Right atrium auricular region (tissue), 2 donors: ENCODE measurements around the gene ARHGEF6. TPM values are rescaled to one million over a fixed set of nuclear protein-coding genes. Genes with fewer than 3 reads are reported as not detected.

ENCODE experiments used
- DNase-seq: peaks from one replicate; pipeline ENCODE4 v3.0.0-alpha.2; 2019; ENCODE audit warnings: low spot score
- H3K27ac ChIP-seq, 2 donors: fragments of 200-600 bp; sonication (generic); 1 replicate in 1 of 2; 2 replicates in 1 of 2; pipeline ENCODE4 v1.5.1; 2016 to 2019
- H3K27me3 ChIP-seq, 2 donors: fragments of 200-600 bp; sonication (generic); one replicate each; pipeline versions ENCODE4 v1.5.1 to v1.6.0; 2017 to 2019
- H3K36me3 ChIP-seq: fragments of 200-600 bp; sonication (generic); one replicate; pipeline ENCODE4 v1.5.1; 2016
- H3K4me1 ChIP-seq, 2 donors: fragments of 200-600 bp; sonication (generic); one replicate each; pipeline versions ENCODE4 v1.5.1 to v1.6.0; 2017 to 2019
- H3K4me3 ChIP-seq, 2 donors: fragments of 200-600 bp; sonication (generic); 1 replicate in 1 of 2; 2 replicates in 1 of 2; pipeline ENCODE4 v1.5.1; 2017 to 2019; ENCODE audit warnings: mild to moderate bottlenecking in 1 of 2, moderate library complexity in 1 of 2
- H3K9me3 ChIP-seq, 2 donors: fragments of 200-600 bp; sonication (generic); one replicate each; pipeline ENCODE4 v1.5.1; 2019
- CTCF ChIP-seq, 2 donors: fragments of 200-600 bp; sonication (generic); IDR thresholded peaks; one replicate each; pipeline ENCODE4 v1.5.1; 2019; ENCODE audit warnings: antibody characterized with exemption in 2 of 2
- total RNA-seq, 2 donors: library from RNA; depleted of rRNA; stranded (reverse); fragments of >200 nt; gene quantifications; one replicate each; pipeline ENCODE4 v1.1.0, GENCODE V29; 2016

The ARHGEF6 gene
- total RNA-seq, 2 donors from 2014 or later = 41.3 to 45.8 TPM

- H3K36me3 ChIP-seq = peaks cover 26% of the 10 kb centered on the region
- H3K27me3 ChIP-seq = no peaks in the 10 kb centered on the region
- H3K4me1 ChIP-seq = no peaks in the 10 kb centered on the region
- no peak for TF ChIP-seq CTCF (IDR thresholded peaks at IDR 0.05)
- H3K4me3 ChIP-seq = no peak overlapping the region
- no peak for DNase-seq
- H3K9me3 ChIP-seq = peaks cover 0 to 14% of the 10 kb centered on the region in 2 donors
- no peak overlapping the region for H3K27ac ChIP-seq
Observed at GRCh38 chrX:136662976-136663375, 117.8 kb downstream of the ARHGEF6 start.

GRCh38 chrX:136662104-136662503, 118.6 kb downstream of the ARHGEF6 start:
- peaks cover 19% of the 10 kb centered on the region for H3K36me3 ChIP-seq
- no peak overlapping the region for H3K27ac ChIP-seq
- TF ChIP-seq CTCF (IDR thresholded peaks at IDR 0.05) = no peak
- no peaks in the 10 kb centered on the region for H3K4me1 ChIP-seq
- H3K27me3 ChIP-seq = no peaks in the 10 kb centered on the region
- no peak for DNase-seq
- H3K9me3 ChIP-seq = peaks cover 0 to 14% of the 10 kb centered on the region in 2 donors
- no peak overlapping the region for H3K4me3 ChIP-seq

GRCh38 chrX:136660896-136661295, 119.8 kb downstream of the ARHGEF6 start:
- H3K4me3 ChIP-seq = no peak overlapping the region
- TF ChIP-seq CTCF (IDR thresholded peaks at IDR 0.05) = no peak
- no peak overlapping the region for H3K27ac ChIP-seq
- DNase-seq = no peak
- no peaks in the 10 kb centered on the region for H3K4me1 ChIP-seq
- H3K27me3 ChIP-seq = no peaks in the 10 kb centered on the region
- H3K9me3 ChIP-seq = peaks cover 0 to 14% of the 10 kb centered on the region in 2 donors
- H3K36me3 ChIP-seq = peaks cover 8% of the 10 kb centered on the region

- H3K27ac ChIP-seq = no peak overlapping the region
- no peak overlapping the region for H3K4me3 ChIP-seq
- H3K9me3 ChIP-seq = no peaks in the 10 kb centered on the region
- no peak for TF ChIP-seq CTCF (IDR thresholded peaks at IDR 0.05)
- no peaks in the 10 kb centered on the region for H3K27me3 ChIP-seq
- no peak for DNase-seq
- H3K36me3 ChIP-seq = no peaks in the 10 kb centered on the region
- H3K4me1 ChIP-seq = no peaks in the 10 kb centered on the region
Observed at GRCh38 chrX:136659174-136659573, 121.6 kb downstream of the ARHGEF6 start.

GRCh38 chrX:136658151-136658550, 122.6 kb downstream of the ARHGEF6 start:
- no peaks in the 10 kb centered on the region for H3K36me3 ChIP-seq
- H3K4me1 ChIP-seq = no peaks in the 10 kb centered on the region
- no peaks in the 10 kb centered on the region for H3K27me3 ChIP-seq
- H3K4me3 ChIP-seq = no peak overlapping the region
- no peak for DNase-seq
- TF ChIP-seq CTCF (IDR thresholded peaks at IDR 0.05) = no peak
- H3K27ac ChIP-seq = no peak overlapping the region
- H3K9me3 ChIP-seq = no peaks in the 10 kb centered on the region

GRCh38 chrX:136656361-136656964, 124.3 kb downstream of the ARHGEF6 start:
- no peak for DNase-seq
- TF ChIP-seq CTCF (IDR thresholded peaks at IDR 0.05) = no peak
- no peak overlapping the region for H3K4me3 ChIP-seq

More at GRCh38 chrX:136656361-136656964, 124.3 kb downstream of the ARHGEF6 start:
- H3K9me3 ChIP-seq = no peaks in the 10 kb centered on the region
- no peaks in the 10 kb centered on the region for H3K36me3 ChIP-seq
- H3K27ac ChIP-seq = no peak overlapping the region
- no peaks in the 10 kb centered on the region for H3K27me3 ChIP-seq
- no peaks in the 10 kb centered on the region for H3K4me1 ChIP-seq
